Gastrocnemius medialis (tissue), 4 donors: ENCODE data around the gene AMER1.

Experiments
- POLR2A ChIP-seq, 2 donors: fragments of 450-650 bp; IDR thresholded peaks; one replicate each; pipeline ENCODE4 v1.6.1; 2017; ENCODE audit warnings: antibody characterized with exemption in 2 of 2, mild to moderate bottlenecking in 2 of 2, moderate library complexity in 2 of 2
- TF ChIP-seq, protein P1 (sequence below), 5 experiments: fragments of 450-650 bp in 3 of 5; fragments of 200-600 bp in 2 of 5; sonication (generic) in 2 of 5; IDR thresholded peaks in 4 of 5; conservative IDR thresholded peaks in 1 of 5; 1 replicate in 4 of 5; 2 replicates in 1 of 5; pipeline ENCODE4 v1.5.1; 2016 to 2019; ENCODE audit warnings: antibody characterized with exemption in 5 of 5, mild to moderate bottlenecking in 3 of 5, moderate library complexity in 3 of 5

- TF ChIP-seq, protein P1, sequence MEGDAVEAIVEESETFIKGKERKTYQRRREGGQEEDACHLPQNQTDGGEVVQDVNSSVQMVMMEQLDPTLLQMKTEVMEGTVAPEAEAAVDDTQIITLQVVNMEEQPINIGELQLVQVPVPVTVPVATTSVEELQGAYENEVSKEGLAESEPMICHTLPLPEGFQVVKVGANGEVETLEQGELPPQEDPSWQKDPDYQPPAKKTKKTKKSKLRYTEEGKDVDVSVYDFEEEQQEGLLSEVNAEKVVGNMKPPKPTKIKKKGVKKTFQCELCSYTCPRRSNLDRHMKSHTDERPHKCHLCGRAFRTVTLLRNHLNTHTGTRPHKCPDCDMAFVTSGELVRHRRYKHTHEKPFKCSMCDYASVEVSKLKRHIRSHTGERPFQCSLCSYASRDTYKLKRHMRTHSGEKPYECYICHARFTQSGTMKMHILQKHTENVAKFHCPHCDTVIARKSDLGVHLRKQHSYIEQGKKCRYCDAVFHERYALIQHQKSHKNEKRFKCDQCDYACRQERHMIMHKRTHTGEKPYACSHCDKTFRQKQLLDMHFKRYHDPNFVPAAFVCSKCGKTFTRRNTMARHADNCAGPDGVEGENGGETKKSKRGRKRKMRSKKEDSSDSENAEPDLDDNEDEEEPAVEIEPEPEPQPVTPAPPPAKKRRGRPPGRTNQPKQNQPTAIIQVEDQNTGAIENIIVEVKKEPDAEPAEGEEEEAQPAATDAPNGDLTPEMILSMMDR (IDR thresholded peaks at IDR 0.05 in 4 of 5, conservative IDR thresholded peaks at IDR 0.05 in 1 of 5) = no peak
- no peak for TF ChIP-seq POLR2A (IDR thresholded peaks at IDR 0.05)
These were observed 53.6 kb downstream of the AMER1 start for GRCh38 chrX:64151911-64152310.
